T-helper 1 cell treated with Interleukin-12 subunit alpha and Interleukin-12 subunit beta and Interleukin-4 antibody, amounts not matched to agents 30 ng/mL and 1 ng/mL, for 36 hours (primary cell): ENCODE data around the gene DIAPH3. TPM values are rescaled to one million over a fixed set of nuclear protein-coding genes. Genes with fewer than 3 reads are reported as not detected.

ENCODE experiments used
- intact Hi-C: fragments of 100-400 bp; cut with micrococcal nuclease; formaldehyde crosslinking; loops from one replicate; pipeline ENCODE4 v1.15.1; 2024
- total RNA-seq: library from RNA; stranded (reverse); gene quantifications from 2 replicates; pipeline ENCODE4 v1.2.3, GENCODE V29; 2022

Gene DIAPH3
- total RNA-seq, 1 donor from 2014 or later = 17.5 TPM

GRCh38 chr13:59641817-59642216, 521.9 kb downstream of the DIAPH3 start:
- intact Hi-C loops = no loop called here

- intact Hi-C loops = no loop called here
These were observed 522.5 kb downstream of the DIAPH3 start for GRCh38 chr13:59641261-59641660.

- intact Hi-C loops = no loop called here
These were observed 525.3 kb downstream of the DIAPH3 start for GRCh38 chr13:59638404-59638803.

GRCh38 chr13:59635589-59635988, 528.1 kb downstream of the DIAPH3 start:
- intact Hi-C loops = no loop called here

- intact Hi-C loops = no loop called here
These were observed 530.4 kb downstream of the DIAPH3 start for GRCh38 chr13:59633290-59633689.

GRCh38 chr13:59631271-59631670, 532.5 kb downstream of the DIAPH3 start:
- intact Hi-C loops = no loop called here

GRCh38 chr13:59625111-59625510, 538.6 kb downstream of the DIAPH3 start:
- intact Hi-C loops = no loop called here

GRCh38 chr13:59623206-59623915, 540.4 kb downstream of the DIAPH3 start:
- intact Hi-C loops = no loop called here

GRCh38 chr13:59621773-59622172, 542.0 kb downstream of the DIAPH3 start:
- intact Hi-C loops = no loop called here

Other genes starting within 250 kb of the DIAPH3 start
- gene TDRD3, start 233.3 kb upstream of the DIAPH3 start, total RNA-seq = 18.3 and 22.6 TPM in 2 replicates